GM18511 (cell line): ENCODE measurements around the gene GLRA1.

Experiments
- ATAC-seq: cut with Tn5 transposase; IDR thresholded peaks from one replicate; pipeline ENCODE4 v1.9.1; 2021; ENCODE audit warnings: mild to moderate bottlenecking, moderate library complexity; ENCODE audit not compliant: unreplicated experiment

The GLRA1 gene

DNA sequence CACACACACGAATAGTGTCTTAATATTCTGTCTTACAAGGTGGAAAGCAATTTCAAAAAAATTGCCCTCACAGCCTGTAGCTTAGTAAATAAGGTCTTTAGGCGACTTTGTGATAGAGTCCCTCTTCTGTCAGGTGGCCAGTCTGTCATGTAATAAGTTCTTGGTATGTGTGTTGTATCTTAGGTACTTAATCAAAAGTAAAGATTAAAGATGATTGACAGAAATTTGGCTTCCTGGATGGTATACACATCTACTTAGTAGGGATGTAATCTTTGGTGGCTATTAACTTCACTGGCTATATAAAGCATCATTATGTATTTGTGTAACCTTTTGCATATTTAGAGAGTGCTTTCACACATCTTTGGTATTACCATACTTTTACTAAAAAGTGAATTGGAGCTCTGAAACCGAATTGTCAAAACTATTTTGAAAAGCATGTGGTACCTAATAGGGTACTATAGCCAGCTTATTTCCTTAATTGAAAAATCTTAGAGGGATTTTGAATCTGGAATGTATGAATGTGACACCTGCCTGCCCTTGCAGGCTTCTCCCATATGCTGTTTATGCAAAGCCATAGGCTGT is 149.5 kb downstream of the GLRA1 start:
- no peak for ATAC-seq

DNA sequence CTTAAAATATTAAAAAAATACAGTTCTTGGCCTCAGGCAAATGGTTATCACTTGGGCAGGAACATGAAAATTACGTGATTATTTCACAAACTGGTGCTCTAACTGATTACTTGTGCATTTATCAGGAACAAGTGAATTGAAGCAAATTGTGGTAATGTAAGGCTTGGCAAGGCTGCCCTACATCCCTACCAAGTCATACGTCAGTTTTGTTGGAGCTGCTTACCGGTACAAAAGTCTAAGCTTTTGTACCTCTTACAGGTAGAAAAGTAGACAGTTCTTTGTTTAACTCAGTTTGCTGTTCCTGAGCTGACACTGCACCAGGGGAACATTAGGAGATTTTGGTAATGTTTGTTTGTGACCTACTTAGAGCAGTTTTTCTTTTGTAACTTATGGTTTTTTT is 150.7 kb downstream of the GLRA1 start:
- ATAC-seq, result no peak

DNA sequence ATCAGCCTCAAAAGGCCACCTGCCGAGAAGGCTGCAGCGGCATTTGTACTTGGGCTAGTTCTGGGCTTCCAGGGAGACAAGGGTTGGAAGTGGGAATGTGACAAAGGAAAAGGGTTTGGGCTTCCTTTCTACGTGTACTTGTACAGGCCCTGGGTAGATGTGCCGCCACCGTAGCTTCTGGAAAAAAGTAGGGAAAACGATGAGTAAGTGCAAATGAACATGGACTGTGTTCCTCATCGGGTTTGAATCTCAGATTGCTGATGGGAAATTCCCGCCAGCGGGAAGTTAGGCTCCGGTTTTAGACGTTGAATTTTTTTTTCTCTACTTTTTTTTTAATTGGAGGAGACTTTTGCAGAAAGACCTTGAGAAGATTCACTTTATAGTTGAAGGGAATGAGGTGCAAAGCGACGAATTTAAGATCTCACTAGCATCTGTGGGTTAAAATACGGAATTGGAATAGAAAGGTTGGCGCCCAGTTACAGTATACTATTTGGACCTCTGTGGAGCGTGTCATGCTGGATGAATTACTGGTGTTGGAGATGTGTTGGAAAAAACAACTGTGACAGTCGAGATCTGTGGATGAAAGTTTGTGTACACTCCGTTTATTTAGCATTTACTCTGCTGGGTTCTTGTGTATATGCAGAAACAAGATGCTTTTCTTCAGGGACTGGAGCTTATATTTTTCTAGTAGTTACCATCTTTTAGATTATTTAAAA is 151.6 kb downstream of the GLRA1 start:
- no peak for ATAC-seq
